HL-60 (cell line): ENCODE measurements around the gene COL19A1.

Experiments used
- DNase-seq, 2 experiments: peaks; one replicate each; pipeline ENCODE4 v3.0.0-alpha.2; 2010 to 2020; ENCODE audit warnings: low read depth in 1 of 2, low spot score in 1 of 2
- H3K27ac ChIP-seq: fragments of 250-450 bp; sonication (Bioruptor Pico); replicated peaks from 2 replicates; pipeline ENCODE4 v1.5.1; 2020; ENCODE audit warnings: mild to moderate bottlenecking, moderate library complexity
- H3K27me3 ChIP-seq: fragments of 250-450 bp; sonication (Bioruptor Pico); 2 replicates; pipeline ENCODE4 v1.5.1; 2021; ENCODE audit warnings: mild to moderate bottlenecking, moderate library complexity; ENCODE audit not compliant: insufficient read depth, poor library complexity, severe bottlenecking
- H3K4me3 ChIP-seq: replicated peaks from 2 replicates; pipeline ENCODE4 v1.5.1; 2011; ENCODE audit warnings: mild to moderate bottlenecking, control low read depth, low read length; ENCODE audit not compliant: insufficient read depth
- CTCF ChIP-seq: IDR thresholded peaks from one replicate; pipeline ENCODE4 v1.5.1; 2011; ENCODE audit warnings: low read length, control low read depth, inconsistent platforms; ENCODE audit not compliant: insufficient read depth
- GABPA ChIP-seq: IDR thresholded peaks from 2 replicates; pipeline ENCODE4 v1.6.1; 2012; ENCODE audit warnings: low read depth
- POLR2AphosphoS5 ChIP-seq: IDR thresholded peaks from 2 replicates; pipeline ENCODE4 v1.6.1; 2012; ENCODE audit warnings: low read depth
- REST ChIP-seq: IDR thresholded peaks from 2 replicates; pipeline ENCODE4 v1.6.1; 2012; ENCODE audit warnings: low read depth; ENCODE audit not compliant: insufficient replicate concordance
- SPI1 ChIP-seq: IDR thresholded peaks from 2 replicates; pipeline ENCODE4 v1.6.1; 2012; ENCODE audit warnings: low read depth, mild to moderate bottlenecking, borderline replicate concordance

The COL19A1 gene

GRCh38 chr6:70110126-70111022 lies 244.0 kb downstream of the COL19A1 start:
- Histone ChIP-seq H3K27me3 (peaks cover 2% of the 10 kb centered on the region), H3K4me3 (no peak overlapping the region), H3K27ac (no peak overlapping the region)
- TF ChIP-seq GABPA (no peak), SPI1 (no peak), CTCF (no peak), REST (no peak), POLR2AphosphoS5 (no peak)
- DNase-seq, result no peak

- no peak for DNase-seq
- Histone ChIP-seq H3K27ac (no peak overlapping the region), H3K27me3 (peaks cover 2% of the 10 kb centered on the region), H3K4me3 (no peak overlapping the region)
- TF ChIP-seq SPI1 (no peak), REST (no peak), POLR2AphosphoS5 (no peak), CTCF (no peak), GABPA (no peak)
These were observed 245.4 kb downstream of the COL19A1 start for GRCh38 chr6:70111737-70112136.

- H3K4me3 ChIP-seq, result no peak overlapping the region
- TF ChIP-seq GABPA, result no peak
- TF ChIP-seq POLR2AphosphoS5, result no peak
- no peak for TF ChIP-seq SPI1
- TF ChIP-seq CTCF, result no peak
- TF ChIP-seq REST, result no peak
- H3K27me3 ChIP-seq, result peaks cover 5% of the 10 kb centered on the region
- no peak for DNase-seq
- H3K27ac ChIP-seq, result no peak overlapping the region
These were observed 246.4 kb downstream of the COL19A1 start for GRCh38 chr6:70112716-70113115.
